GM10266 (cell line): ENCODE results near the gene DNAJC21.

ENCODE experiments used
- DNase-seq: peaks from one replicate; pipeline ENCODE4 v3.0.0; 2012; ENCODE audit errors: extremely low spot score
- TF ChIP-seq, protein P1 (sequence below): IDR thresholded peaks from 2 replicates; pipeline ENCODE4 v1.5.1; 2012; ENCODE audit warnings: mild to moderate bottlenecking, low read depth; ENCODE audit not compliant: control insufficient read depth, insufficient read depth; ENCODE audit errors: missing control alignments

DNAJC21 gene

GRCh38 chr5:34923694-34924461, 5.5 kb upstream of the DNAJC21 start:
- TF ChIP-seq, protein P1, sequence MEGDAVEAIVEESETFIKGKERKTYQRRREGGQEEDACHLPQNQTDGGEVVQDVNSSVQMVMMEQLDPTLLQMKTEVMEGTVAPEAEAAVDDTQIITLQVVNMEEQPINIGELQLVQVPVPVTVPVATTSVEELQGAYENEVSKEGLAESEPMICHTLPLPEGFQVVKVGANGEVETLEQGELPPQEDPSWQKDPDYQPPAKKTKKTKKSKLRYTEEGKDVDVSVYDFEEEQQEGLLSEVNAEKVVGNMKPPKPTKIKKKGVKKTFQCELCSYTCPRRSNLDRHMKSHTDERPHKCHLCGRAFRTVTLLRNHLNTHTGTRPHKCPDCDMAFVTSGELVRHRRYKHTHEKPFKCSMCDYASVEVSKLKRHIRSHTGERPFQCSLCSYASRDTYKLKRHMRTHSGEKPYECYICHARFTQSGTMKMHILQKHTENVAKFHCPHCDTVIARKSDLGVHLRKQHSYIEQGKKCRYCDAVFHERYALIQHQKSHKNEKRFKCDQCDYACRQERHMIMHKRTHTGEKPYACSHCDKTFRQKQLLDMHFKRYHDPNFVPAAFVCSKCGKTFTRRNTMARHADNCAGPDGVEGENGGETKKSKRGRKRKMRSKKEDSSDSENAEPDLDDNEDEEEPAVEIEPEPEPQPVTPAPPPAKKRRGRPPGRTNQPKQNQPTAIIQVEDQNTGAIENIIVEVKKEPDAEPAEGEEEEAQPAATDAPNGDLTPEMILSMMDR: no peak
- DNase-seq: peak; percentile 23

DNA sequence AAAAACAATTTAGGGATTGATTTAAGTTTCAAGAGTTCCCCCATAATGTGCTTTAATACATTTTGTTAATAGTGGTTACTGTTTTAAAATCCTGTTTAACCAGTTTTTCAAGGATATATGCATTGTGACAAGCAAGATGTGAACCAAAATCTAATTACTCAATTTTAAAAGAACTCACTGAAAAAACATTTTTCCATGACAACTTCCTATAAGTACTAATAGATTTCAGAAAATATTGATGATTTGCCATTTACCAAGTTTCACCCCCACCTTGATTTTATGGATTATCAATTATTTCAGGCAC, 4.9 kb upstream of the DNAJC21 start:
- DNase-seq: no peak

GRCh38 chr5:34926318-34926888, 3.0 kb upstream of the DNAJC21 start:
- TF ChIP-seq, protein P1: no peak
- no peak for DNase-seq

More for the DNA sequence above, 4.9 kb upstream of the DNAJC21 start:
- TF ChIP-seq, protein P1: no peak

DNA sequence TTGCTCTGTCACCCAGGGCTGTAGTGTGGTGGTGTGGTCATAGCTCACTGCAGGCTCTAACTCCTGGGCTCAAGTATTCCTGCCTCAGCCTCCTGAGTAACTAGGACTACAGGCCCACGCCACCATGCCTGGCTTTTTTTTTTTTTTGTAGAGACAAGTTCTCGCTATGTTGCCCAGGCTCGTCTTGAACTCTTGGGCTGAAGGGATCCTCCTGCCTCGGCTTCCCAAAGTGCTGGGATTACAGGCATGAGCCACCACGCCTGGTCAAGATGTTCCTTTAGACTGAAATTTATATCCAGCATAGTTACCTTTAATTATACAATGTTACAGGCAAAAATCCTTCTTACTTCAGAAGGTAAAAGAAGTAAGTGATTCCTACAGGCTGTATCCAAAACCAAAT, 1.6 kb upstream of the DNAJC21 start:
- TF ChIP-seq, protein P1: no peak
- DNase-seq: no peak

DNA sequence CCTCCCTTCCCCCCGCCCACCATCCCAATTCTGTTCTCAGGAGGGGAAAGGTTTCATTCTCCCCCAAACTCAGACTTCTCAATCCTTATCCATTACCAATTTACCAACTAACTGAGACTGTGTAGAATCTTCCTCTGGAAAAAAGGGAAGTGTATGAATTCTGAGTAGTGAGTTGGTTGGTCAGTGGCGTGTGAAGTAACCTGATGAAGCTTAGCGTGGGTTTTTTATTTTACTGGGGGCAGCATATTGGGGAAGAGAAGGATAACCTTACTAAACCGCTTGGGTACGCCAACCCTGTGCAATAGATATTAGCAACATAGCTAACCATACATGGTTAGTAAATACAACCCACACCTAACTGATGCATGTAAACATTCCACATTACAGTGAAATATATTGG, 1.1 kb upstream of the DNAJC21 start:
- TF ChIP-seq, protein P1: no peak
- DNase-seq: no peak

- peak; percentile 90 for DNase-seq
- TF ChIP-seq, protein P1: no peak
Observed at GRCh38 chr5:34929720-34930461, 532 bp downstream of the DNAJC21 start.

- DNase-seq: no peak
Observed at GRCh38 chr5:34930462-34930844, 1.1 kb downstream of the DNAJC21 start.

More at GRCh38 chr5:34930462-34930844, 1.1 kb downstream of the DNAJC21 start:
- TF ChIP-seq, protein P1: no peak
